GM12864 (cell line): ENCODE measurements around the gene CUL2.
A peak's percentile ranks its signal among the peaks of the same experiment; 100 is the strongest.

ENCODE experiments used
- DNase-seq: peaks from one replicate; pipeline ENCODE4 v3.0.0-alpha.2; 2011; ENCODE audit warnings: low read depth
- H3K4me3 ChIP-seq: 2 replicates; pipeline ENCODE4 v1.5.1; 2011; ENCODE audit warnings: mild to moderate bottlenecking, low read depth, low read length, control low read depth
- CTCF ChIP-seq: IDR thresholded peaks from 2 replicates; pipeline ENCODE4 v1.5.1; 2011; ENCODE audit warnings: low read depth, mild to moderate bottlenecking, moderate library complexity, low read length, control low read depth, inconsistent platforms; ENCODE audit errors: missing control alignments

CUL2 gene

GRCh38 chr10:35090162-35090954 lies at the start of gene CUL2:
TSS of gene CUL2 (minus strand) at chr10:35090341. CDS start at chr10:35071317, 19,024 bp downstream.
- H3K4me3 ChIP-seq: peak within 1 kb of the TSS; percentile 82
- TF ChIP-seq CTCF: no peak
- peak; percentile 85 for DNase-seq

- H3K4me3 ChIP-seq: peak overlapping the region; percentile 19; the same call in 1 of the 2 replicates
- DNase-seq: no peak
- TF ChIP-seq CTCF: no peak
These were observed 46.2 kb upstream of the CUL2 start for GRCh38 chr10:35136263-35136815.

GRCh38 chr10:35135861-35136260 lies 45.7 kb upstream of the CUL2 start:
- DNase-seq: no peak
- no peak for TF ChIP-seq CTCF
- peak overlapping the region; percentile 19; the same call in 1 of the 2 replicates for H3K4me3 ChIP-seq

- no peak overlapping the region for H3K4me3 ChIP-seq
- no peak for TF ChIP-seq CTCF
- DNase-seq: no peak
These were observed 43.4 kb upstream of the CUL2 start for GRCh38 chr10:35133586-35133985.

GRCh38 chr10:35132727-35133126 lies 42.6 kb upstream of the CUL2 start:
- no peak for TF ChIP-seq CTCF
- no peak for DNase-seq
- H3K4me3 ChIP-seq: peak overlapping the region; percentile 42; the same call in 1 of the 2 replicates

- no peak for DNase-seq
- no peak for TF ChIP-seq CTCF
- H3K4me3 ChIP-seq: peak overlapping the region; percentile 36; the same call in 1 of the 2 replicates
These were observed 40.5 kb upstream of the CUL2 start for GRCh38 chr10:35130663-35131062.
